HG03432 (cell line): Measurements from ENCODE around the gene ACKR2.

Experiments
- ATAC-seq: cut with Tn5 transposase; IDR thresholded peaks from one replicate; pipeline ENCODE4 v1.9.1; 2021; ENCODE audit warnings: mild to moderate bottlenecking, moderate library complexity; ENCODE audit not compliant: unreplicated experiment

The ACKR2 gene, protein sequence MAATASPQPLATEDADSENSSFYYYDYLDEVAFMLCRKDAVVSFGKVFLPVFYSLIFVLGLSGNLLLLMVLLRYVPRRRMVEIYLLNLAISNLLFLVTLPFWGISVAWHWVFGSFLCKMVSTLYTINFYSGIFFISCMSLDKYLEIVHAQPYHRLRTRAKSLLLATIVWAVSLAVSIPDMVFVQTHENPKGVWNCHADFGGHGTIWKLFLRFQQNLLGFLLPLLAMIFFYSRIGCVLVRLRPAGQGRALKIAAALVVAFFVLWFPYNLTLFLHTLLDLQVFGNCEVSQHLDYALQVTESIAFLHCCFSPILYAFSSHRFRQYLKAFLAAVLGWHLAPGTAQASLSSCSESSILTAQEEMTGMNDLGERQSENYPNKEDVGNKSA

DNA sequence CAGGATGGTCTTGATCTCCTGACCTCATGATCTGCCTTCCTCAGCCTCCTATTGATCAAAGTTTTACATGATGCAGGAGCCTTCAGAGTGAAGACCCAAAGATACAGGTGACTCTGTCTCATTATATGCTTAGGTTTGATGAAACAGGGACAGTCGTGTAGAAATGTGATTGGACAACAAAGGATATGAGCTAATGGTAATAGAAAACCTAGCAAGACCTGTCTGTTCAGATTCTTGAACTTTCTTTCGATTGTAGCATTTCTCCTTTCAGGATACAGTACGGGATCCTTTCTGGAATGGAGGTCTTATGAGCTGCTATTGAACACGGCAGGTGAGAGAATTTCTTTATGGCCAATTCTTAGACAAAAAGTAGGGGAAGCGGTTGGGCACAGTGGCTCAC lies at the start of gene ACKR2:
Gene ACKR2, plus strand, starts transcription at position 244 of the 400 bp plus-strand sequence. CDS start 55,058 bp downstream, outside the sequence.
- ATAC-seq: no peak

DNA sequence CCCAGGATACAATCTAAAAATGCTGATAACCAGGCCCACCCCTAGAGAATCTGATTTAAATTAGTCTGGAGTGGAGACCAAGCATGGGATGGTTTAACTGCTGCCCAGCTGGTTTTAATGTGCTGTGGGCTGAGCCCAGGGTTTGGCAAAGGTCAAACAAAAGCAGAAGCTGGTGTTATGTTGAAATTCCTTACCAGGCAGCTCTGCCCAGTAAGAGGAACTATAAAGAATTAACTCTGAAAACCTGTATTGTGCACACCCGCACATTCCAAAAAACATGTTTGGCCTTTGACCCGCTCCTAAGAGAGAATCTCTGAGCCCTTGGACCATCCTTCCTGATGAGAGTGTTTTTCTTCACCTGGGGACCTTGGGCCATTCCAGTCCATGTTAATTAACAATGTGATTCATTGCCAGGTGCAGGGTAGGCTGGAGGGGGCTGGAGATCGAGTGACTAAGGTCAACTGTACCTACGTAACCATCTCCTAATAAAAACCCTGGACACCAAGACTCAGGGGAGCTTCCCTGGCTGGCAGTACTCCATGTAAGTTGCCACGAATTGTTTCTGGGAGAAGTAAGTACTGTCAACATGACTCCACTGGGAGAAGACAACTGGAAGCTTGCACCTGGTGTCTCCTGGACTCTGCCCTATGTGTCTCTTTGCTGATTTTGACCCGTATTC lies 47.1 kb upstream of the ACKR2 start:
- ATAC-seq: no peak

DNA sequence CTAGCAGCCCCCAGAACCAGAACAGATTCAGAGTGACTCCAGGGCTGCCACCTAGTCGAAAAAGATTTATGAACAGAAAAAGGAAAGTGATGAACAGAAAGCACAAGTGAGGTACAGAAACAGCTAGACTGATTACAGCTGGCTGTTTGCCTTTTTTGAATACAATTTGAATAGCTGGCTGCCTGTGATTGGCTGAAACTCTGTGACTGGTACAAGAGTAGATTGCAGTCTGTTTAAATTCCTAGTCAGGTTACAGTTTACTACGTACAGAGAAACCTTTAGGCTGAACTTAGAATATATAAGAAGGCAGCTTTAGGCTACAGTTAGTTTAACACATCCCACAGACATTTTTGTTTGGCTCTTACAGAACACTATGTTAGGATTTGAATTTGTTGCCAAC lies 46.2 kb upstream of the ACKR2 start:
- ATAC-seq: no peak

DNA sequence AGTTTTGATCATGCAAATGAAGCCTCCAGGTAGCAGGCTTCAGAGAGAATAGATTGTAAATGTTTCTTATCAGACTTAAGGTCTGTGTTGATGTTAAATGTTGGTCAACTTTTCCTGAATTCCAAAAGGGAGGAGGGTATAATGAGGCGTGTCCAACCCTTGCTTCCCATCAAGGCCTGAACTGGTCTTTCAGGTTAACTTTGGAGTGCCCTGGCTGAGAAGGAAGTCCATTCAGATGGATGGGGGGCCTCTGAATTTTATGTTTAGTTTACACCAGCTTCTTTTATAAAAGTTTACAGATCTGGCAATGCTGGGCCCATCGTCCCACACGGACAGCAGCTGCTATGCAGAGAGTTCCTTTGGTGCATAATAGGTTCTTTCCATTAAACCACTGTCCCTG lies 45.1 kb upstream of the ACKR2 start:
- ATAC-seq: no peak

DNA sequence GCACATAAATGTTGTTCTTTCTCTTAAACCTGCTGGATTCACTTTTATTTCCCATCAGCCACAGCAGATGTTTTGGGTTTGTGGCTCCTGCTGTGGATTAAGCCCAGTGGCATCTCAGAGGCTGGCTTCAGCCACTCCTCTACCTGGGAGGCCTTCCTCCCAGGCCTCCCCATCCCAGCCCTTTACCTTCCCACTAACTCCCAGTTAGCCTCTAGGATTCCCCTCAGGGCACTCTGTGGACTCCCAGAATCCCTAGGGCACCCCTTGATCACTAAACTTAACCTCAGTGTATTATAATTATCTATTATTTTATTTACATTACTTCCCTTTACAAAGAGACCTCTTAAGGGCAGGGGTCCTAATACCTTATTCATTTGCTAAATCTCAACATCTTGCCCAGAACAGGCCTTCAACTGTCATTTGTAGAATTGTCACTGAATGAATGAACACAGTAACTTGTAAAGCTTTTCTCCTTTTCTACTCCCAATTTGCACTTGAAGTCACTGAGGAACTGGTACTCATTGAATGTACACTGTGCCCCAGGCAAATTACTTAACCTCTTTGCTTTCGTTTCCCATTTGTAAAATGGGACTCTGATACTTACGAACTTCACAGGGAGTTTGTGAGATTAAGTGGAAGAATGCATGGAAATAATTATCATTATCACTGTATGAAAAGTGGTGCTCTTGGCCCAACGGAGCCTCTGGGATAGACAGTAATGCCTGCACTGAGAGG lies 44.5 kb upstream of the ACKR2 start:
- ATAC-seq: no peak

DNA sequence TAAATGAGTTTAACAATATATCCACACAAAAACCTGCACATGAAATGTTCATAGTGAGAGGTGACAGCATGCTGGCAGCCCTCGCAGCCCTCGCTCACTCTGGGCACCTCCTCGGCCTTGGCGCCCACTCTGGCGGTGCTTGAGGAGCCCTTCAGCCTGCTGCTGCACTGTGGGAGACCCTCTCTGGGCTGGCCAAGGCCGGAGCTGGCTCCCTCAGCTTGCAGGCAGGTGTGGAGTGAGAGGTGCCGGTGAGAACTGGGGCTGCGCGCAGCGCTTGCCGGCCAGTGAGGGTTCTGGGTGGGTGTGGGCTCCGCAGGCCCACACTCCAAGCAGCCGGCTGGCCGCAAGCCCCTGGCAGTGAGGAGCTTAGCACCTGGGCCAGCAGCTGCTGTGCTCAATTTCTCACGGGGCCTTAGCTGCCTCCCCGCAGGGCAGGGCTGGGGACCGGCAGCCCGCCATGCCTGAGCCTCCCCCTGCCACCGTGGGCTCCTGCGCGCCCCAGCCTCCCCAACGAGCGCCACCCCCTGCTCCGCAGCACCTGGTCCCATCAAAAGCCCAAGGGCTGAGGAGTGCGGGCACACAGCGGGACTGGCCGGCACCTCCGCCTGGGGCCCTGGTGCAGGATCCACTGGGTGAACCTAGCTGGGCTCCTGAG lies 39.6 kb upstream of the ACKR2 start:
- ATAC-seq: no peak

DNA sequence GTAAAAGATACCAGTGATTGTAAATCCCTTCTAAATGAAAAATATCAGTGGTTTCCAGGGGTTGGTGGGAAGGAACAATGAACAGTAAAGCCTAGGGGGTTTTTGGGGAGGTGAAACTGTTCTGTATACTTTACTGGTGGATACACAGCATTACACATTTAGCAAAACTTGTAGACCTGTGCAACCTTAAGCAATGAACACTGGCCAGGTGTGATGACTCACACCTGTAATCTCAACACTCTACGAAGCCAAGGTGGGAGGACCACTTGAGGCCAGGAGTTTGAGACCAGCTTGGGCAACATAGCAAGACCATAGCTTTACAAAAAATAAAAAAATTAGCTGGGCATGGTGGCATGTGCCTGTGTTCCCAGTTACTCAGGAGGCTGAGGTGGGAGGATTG lies 38.0 kb upstream of the ACKR2 start:
- ATAC-seq: no peak

DNA sequence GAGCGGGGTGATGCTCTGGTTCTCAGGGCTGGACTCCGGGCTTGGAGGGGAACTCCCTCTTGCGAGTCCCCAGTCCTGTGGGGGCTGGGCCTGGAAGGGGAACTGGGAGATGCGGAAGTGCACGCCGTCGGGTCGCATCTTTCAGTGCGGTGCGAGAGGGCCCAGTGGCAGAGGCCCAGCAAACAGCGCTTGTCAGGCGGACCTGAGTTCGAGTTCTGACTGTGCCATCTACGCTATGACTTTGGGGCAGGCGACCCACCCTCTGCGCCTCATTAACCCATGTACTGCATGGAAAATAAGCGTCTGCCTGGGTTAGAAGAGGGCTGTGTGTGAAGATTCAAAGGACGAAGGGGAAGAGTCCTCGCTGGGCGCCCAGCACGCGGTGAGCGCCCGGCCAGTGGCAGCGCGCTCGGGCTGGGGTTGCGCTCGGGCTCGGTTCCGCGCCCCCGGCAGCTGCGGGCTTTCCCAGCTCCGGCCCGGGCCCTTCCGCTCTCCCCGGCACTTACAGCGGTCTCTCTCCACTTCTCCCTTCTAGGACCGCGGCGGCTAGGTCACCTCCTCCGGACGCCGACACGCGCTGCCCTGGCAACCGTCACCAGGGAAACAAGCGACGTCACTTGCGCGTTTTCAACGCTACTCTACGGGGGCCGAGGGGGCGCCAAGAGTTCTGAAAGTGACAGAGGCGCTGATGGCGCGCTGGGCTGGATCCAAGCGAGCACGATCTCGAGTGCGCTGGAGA lies 36.4 kb upstream of the ACKR2 start, which contains the start of gene CCDC13:
Gene CCDC13, minus strand, starts transcription at position 584 of the 739 bp plus-strand sequence. CDS start 14,908 bp downstream, outside the sequence.
- ATAC-seq: peak; percentile 99

DNA sequence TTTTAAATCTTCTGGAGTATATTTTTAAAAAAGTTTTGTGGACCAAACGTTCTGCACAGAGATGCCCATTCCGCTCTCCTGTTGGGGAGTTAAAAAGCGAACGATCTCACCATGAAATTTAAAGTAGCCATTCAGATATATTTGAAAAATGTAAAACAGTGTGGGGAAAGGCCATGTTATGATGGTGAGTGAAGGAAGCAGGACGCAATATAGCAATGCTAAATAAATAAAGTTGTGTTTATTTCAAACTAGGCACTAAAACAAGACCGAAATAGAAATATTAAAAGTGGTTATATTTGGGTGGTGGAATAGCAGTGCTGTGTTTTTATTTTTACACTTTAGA lies 35.9 kb upstream of the ACKR2 start:
- peak; percentile 7 for ATAC-seq

DNA sequence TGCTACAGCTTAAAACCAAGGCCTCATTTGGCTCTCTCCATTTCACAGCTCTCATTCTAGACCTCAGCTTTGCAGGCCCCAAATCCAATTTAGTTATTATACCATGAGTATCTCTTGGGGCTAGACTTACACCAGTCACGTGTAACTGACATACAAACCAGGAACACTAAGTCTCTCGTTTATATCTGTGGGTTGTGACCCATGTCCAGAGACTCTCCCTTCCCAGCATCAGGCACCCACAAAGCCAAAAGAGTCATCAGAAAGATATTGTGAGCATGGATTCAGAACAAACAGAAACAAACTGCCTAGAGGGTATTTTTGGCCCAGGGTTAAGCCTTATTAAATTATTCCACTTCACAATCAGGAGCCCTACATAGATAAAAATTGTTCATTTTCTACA lies 30.6 kb upstream of the ACKR2 start:
- no peak for ATAC-seq

DNA sequence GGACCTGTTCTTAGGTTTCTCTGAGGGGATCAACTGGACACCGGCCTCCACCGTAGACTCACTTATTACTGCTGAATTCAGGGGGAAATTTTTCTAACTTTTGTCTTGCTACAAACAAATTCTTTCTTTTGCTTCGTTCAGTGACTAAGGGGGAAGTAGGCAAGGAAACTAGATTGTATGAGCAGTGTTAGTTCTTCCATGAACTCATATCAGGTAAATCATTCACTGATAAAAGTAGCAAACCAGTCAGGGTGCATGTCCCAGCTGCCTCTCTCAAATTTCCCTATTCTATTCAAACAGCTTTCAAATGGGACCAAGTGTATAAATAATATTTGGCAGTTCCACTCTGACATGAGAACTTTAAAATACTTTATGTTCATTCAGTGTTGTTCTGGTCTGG lies 28.8 kb upstream of the ACKR2 start:
- no peak for ATAC-seq

DNA sequence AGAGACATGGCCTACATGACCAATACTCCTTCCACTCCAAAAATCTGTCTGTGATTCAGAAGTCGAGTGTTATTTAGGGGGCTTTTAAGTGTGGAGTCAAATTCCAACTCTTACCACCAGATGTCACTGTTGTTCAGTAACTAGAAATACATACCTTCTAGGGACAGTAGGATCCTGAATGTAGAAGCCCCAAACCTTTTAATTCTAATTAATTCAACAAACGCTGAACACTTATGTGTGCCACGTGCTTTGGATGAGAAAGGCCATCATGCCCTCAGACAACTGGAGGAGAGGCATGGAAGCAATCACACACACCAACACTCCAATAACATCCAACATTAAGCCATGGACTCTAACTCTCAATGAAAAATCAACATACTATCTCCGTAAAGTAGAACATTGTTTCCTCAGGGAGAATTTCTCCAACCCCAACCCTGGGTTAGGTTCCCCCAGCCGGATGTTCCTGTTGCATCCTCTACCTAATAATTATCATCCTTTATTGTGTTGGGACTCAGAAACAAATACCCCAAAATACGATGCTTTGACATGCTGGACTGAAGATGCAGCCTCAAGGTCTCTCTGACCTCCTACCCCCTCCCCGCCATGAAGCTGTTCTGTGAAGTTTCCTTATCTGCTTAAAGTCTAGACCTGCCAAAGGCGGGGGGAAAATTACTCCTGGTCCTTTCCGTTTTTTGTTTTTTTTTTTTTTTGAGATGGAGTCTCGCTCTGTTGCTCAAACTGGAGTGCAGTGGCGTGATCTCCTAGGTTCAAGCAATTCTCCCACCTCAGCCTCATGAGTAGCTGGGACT lies 28.1 kb upstream of the ACKR2 start:
- ATAC-seq: no peak

DNA sequence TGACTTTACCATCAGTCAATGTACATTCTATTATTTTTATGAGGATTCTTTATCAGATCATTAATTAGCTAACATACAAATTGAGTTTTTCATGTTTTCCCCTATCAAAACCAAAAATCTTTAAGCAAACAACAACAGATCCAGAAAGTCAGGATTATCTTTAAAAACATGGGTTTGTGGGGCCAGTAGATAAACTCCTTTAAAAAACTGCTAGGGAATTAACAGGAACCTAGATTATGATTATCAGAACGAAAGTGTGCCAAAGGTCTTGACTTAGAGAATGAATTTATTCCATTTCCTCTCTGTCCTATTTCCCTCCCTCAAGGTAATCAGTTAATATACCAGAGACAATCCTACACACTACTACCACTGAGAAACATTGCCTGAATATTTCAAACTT lies 23.0 kb upstream of the ACKR2 start:
- no peak for ATAC-seq

DNA sequence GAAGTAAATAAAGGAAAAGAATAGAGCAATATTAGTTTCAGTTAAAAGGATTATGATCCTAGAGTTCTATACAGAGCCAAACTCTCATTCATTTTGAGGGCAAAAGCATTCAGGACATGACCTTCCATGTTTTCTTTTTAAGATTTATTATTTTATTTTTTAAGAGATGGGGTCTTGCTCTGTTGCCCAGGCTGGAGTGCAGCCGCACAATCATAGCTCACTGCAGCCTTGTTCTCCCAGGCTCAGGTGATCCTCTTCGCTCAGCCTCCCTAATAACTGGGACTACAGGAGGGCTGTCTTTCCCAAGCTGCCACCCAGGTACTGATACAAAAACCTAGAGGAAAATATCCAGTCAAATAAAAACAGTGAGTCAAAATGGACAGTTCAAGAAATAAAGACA lies 22.6 kb upstream of the ACKR2 start:
- no peak for ATAC-seq

DNA sequence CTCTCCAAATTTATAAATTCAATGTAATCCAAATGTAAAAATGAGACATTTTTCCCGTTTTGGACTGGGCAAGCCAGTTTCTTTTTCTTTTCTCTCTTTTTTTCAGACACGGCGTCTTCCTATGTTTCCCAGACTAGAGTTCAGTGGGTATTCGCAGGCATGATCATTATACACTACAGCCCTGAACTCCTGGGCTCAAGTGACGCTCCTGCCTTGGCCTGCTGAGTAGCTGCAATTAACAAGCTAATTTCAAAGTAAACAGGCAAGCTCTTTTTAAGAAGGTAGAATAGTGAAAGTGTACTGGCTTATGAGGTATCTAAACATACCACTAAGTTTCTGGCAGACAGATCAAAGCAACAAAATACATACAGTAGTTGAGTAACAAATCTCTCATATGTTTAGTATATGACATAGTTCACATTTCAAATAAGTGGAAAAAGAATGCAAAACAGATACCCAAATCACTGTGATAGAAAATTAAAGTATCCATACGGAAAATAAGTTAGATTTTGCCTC lies 18.5 kb upstream of the ACKR2 start:
- no peak for ATAC-seq

DNA sequence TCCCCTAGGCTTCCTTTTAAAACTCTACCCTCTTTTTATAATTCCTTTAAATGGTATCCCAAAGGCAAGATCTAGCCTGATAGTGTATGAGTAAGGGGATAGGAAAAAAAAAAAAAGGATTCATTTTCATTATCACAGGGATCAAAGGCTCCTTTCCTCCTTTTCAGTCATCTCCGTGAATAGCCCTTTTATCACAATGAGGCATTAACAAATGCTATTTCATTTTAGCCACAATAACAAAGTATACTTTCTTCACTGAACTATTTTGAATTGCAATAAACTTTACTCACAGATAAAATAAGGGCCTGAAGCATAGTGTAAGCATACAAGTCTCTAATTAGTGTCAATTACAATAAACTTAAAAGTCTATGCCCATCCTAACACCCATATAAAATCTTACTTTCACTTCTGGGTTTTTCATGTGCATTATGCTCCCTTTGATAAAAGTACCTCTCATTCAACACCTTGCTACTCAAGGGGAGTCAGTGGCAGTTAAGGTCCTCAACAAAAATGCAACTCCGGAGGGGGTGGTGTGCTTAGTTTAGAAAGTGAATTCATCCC lies 13.5 kb upstream of the ACKR2 start:
- no peak for ATAC-seq

DNA sequence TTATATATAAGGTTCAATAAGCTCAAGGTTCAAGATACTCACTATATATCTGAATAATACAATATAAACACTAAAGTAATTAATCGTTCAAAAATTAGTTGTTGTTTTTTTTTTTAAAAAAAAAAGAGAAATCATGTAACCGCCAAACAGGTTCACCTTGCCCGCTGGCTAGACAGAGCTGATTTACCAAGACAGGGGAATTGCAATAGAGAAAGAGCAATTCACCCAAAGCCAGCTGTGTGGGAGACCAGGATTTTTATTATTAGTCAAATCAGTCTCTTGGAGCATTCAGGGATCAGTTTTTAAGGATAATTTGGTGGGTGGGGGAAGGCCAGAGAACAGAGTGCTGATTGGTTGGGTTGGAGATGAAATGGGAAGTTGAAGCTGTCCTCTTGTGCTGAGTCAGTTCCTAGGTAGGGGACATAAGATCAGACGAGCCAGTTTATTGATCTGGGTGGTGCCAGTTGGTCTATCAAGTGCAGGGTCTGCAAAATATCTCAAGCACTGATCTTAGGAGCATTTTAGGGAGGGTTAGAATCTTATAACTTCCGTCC lies 12.8 kb upstream of the ACKR2 start:
- ATAC-seq: no peak

DNA sequence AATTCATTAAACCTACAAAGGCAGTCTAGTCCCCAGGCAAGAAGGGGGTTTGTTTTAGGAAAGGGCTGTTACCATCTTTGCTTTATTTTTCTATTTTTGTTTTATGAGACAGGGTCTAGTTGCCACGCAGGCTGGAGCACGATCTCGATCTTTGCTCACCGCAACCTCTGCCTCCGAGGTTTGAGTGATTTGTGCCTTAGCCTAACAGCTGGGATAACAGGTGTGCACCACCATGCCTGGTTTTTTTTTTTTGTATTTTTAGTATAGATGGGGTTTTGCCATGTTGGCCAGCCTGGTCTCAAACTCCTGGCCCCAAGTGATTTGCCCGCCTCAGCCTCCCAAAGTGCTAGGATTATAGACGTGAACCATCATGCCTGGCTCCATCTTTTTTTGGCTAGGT lies 9.9 kb upstream of the ACKR2 start:
- ATAC-seq: no peak

DNA sequence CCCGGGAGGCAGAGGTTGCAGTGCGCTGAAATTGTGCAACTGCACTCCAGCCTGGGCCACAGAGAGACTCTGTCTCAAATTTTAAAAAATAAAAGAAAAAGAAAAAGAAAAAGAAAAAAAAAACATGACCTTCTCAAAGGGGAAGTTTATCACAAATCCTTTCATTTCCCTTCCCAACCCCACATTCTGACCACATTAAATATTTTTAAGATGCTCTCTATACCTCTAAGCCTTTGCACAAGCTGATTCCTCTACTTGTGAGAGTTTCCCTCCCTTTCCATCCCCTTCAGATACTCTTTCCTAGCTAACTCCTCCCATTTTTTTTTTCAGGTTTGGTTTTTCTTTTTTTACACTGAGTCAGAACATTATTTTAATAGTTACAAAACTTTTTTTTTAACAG lies 9.0 kb upstream of the ACKR2 start:
- ATAC-seq: no peak
